Measurements from ENCODE around the gene POP7.
A peak's percentile ranks its signal among the peaks of the same experiment; 100 is the strongest.
"Not testable (repeated sequence)": the region's sequence is repeated elsewhere in the genome, so short reads cannot be mapped to it uniquely, and the experiment has no call there.

POP7 gene

DNA sequence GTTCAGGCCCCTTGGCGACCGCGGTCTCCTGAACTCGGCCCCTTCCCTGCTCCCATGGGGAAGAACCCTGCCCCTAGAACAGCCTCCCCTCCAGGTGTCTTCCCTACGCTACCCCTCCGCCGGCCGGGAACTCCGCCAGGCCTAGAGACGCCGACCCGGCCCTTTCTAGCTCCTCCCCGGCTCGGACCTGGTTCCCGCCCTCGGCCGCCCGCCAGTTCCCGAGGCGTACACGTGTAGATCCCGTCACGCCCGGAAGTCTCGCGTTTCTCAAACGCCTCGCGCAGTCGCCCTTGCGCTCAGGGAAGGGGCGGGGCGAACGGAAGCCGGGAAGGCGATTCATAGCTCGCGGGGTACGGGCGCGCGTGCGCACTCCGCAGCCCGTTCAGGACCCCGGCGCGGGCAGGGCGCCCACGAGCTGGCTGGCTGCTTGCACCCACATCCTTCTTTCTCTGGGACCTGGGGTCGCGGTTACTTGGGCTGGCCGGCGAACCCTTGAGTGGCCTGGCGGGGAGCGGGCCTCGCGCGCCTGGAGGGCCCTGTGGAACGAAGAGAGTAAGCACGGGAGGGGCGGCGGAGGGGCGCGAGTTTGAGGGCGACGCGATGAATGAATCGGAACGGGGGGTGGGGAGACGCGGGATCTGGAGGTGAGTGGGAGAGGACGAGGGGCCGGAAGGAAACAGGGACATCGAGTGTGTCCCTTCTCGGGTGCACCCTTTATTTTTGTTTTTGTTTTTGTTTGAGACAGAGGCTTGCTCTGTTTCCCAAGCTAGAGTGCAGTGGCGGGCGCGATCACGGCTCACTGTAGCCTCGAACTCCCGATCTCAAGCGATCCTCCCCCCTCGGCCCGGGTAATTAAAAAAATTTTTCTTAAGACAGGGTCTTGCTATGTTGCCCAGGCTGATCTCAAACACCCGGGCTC lies at the start of gene POP7:
Gene POP7, plus strand, starts transcription at position 369 of the 919 bp plus-strand sequence. CDS start 710 bp downstream, outside the sequence.
- DNase-seq = peak; percentile 97

DNA sequence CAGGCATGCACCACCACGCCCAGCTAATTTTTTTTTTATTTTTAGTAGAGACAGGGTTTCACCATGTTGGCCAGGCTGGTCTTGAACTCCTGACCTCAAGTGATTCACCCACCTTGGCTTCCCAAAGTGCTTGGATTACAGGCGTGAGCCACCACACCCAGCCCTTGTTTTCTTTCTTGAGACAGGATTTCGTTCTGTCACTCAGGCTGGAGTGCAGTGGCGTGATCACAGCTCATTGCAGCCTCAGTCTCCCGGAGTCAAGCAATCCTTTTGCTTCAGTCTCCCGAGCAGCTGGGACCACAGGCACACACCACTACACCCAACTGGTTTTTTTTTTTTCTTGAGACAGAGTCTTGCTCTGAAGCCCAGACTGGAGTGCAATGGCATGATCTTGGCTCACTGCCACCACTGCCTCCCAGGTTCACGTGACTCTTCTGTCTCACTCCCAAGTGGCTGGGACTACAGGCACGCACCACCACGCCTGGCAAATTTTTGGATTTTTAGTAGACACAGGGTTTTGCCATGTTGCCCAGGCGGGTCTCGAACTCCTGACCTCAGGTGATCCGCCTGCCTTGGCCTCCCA lies 43.6 kb upstream of the POP7 start:
- DNase-seq = not testable (repeated sequence)

DNA sequence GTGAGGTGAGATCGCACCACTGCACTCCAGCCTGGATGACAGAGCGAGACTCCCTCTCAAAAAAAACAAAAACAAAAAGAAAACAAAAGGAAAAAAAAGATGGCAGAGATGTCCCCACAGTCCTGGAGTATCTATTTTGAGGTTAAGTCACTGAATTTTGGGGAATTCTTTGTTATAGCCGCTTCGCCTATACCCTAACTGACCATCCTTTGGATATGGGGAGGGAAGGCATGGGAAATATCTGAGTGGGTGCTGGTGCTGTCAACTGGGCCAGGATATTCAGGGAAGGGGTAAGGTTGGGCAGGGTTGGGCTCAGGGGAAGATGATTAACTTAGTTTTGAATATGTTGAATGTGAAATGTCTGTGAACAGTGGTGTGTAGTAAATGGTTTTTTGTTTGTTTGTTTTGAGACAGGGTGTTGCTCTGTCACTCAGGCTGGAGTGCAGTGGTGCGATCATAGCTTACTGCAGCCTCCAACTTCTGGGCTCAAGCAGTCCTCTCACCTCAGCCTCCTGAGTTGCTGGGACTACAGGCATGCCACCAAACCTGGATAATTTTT lies 40.7 kb upstream of the POP7 start:
- no peak for DNase-seq

DNA sequence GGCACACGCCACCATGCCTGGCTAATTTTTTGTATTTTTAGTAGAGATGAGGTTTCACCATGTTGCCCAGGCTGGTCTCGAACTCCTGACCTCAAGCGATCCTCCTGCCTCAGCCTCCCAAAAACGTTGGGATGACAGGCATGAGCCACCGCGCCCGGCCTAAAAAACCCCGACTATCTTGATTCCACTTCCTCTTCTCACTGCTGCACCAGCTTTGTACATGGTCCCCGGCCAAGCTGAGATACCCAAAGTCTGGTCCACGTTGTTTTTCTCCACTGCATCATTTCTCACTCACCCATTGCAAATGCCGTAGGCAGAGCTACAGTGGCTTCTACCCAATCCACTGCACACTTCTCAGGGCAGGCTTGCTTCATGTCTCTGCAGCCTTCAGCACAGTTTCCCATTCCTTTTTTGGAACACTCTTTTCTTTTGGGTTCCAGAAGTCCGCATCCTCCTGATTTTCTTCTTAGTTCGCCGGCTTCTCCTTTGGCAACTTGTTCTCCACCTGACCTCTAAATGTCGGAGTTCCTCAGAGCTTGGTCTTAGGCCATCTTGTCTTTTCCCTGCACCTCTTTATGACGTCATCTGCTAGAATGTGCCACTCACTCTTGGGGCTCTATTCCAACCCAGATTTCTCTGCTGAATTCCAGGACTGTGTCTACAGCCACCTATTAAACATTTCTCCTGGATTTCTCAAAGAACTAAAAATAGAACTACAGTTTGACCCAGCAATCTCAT lies 38.4 kb upstream of the POP7 start:
- no peak for DNase-seq

DNA sequence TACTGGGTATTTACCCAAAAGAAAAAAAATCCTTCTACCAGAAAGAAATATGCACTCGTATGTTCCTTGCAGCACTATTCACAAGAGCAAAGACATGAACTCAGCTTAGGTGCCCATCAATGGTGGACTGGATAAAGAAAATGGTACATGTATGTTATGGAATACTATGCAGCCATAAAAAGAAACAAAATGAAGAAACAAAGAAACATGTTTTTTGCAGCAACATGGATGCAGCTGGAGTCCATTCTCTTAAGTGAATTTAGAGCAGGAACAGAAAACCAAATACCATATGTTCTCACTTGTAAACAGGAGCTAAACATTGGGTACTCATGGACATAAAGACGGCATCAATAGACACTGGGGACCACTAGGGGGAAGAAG lies 37.9 kb upstream of the POP7 start:
- no peak for DNase-seq

DNA sequence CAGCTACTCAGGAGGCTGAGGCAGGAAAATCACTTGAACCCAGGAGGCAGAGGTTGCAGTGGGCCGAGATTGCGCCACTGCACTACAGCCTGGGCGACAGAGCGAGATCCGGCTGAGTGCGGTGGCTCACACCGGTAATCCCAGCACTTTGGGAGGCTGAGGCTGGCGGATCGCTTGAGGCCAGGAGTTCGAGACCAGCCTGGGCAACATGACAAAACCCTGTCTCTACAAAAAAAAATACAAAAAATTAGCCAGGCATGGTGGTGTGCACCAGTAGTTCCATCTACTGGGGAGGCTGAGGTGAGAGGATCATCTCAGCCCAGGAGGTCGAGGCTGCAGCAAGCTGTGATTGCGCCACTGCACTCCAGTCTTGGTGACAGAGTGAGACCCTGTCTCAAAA lies 36.8 kb upstream of the POP7 start:
- not testable (repeated sequence) for DNase-seq

DNA sequence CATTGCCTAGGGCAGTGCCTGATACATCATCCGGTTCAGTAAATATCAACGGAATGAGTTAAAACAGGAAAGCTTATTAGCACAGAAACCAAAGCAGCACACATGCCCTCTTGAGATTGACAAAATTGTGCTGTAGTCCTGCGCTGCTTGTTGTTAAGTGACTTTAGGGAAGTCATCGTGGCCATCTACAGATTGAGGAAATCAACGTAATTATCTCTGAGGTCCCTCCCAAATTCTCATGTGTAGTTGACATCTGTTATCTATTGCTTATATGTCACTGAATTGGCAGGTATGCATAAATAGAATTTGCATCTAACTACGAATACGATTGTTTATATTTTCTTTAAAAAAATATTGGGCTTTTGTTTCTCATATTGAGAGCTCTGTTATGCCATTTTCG lies 35.8 kb upstream of the POP7 start:
- no peak for DNase-seq

DNA sequence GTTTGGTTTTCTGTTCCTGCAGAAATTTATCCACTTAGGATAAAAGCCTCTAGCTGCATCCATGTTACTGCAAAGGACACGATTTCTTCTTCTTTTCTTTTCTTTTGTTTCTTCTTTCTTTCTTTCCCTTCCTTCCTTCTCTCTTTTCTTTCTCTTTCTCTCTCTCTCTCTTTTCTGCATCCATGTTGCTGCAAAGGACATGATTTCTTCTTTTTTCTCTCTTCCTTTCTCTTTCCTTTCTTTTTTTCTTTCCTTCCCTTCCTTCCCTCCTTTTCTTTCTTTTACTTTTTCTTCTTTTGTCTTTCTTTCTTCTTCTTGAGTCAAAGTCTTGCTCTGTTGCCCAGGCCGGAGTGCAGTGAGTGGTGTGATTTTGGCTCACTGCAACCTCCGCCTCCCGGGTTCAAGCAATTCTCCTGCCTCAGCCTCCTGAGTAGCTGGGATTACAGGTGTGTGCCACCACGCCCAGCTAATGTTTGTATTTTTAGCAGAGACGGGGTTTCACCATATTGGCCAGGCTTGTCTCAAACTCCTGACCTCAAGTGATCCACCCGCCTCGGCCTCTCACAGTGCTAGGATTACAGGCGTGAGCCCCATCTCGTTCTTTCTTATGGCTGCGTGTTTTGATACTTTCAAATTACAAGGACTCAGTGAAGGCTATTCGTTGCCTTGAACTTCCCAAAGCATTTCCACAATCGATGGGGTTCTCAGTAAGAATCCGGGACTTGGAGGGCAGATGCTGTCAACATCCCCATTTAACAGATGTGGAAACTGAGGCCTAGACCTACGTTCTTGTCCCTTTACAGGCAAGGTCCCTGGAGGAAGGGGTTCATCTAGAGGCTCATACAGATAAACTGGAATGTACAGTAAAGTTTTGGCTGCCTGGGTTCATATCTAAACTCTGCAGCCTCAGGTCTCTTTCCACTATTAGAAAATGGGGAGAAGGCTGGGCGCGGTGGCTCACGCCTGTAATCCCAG lies 34.3 kb upstream of the POP7 start:
- DNase-seq = no peak

DNA sequence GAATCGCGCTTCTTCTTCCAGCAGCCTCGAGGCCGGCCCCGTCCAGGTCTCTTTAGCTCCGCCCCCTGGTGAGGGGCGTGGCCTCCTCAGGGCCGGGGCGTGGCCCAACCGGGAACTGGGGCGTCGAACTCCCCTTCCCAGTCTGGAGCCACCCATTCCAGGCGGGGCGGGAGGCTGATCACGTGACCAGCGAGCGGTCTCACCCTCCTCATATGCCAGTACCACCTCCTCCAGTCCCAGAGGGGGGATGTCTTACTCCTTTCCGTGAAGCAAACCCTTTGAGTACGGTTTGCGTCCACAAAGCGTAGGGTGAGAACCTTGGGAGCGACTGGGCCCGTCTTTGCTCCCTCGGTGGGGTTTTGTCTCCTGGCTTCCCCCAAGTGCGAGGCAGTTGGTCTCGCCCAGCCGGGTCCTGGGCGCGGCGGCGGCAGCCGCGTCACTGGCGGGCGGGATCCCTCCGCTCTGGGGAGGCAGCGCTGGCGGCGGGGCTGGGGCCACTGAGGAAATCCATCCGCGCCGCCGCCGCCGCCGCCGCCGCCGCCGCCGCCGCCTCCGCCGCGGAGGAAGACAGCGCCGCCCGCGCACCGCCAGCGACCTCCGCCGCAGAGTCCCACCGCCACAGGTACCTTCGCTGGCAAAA lies 32.5 kb upstream of the POP7 start, which contains the start of gene GNB2:
Gene GNB2, plus strand, starts transcription at position 439 of the 640 bp plus-strand sequence. CDS start 2,526 bp downstream, outside the sequence.
- peak; percentile 96 for DNase-seq

DNA sequence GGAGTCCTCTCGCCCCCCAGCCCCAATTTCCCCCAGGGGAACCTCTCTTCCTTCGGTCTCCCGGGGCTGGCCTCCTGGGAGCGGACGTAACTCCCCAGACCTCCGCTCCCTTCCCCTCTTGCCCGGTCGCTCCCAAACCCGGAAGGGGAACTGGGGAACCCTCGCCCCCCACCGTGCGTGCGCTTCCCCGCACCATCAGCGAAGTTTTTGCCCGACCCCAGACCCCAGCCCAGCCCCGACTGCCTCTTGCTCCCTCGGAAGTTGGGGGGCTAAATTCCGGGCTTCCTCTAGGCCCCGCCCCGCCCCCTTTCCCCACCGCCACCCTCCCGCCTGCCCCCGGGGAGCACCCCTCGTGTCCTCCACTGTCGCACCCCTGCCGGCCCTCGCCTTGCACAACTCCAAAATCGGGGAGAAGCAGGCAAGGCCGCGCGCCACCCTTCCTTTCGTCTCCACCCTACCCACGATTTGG lies 31.9 kb upstream of the POP7 start:
- DNase-seq = no peak

DNA sequence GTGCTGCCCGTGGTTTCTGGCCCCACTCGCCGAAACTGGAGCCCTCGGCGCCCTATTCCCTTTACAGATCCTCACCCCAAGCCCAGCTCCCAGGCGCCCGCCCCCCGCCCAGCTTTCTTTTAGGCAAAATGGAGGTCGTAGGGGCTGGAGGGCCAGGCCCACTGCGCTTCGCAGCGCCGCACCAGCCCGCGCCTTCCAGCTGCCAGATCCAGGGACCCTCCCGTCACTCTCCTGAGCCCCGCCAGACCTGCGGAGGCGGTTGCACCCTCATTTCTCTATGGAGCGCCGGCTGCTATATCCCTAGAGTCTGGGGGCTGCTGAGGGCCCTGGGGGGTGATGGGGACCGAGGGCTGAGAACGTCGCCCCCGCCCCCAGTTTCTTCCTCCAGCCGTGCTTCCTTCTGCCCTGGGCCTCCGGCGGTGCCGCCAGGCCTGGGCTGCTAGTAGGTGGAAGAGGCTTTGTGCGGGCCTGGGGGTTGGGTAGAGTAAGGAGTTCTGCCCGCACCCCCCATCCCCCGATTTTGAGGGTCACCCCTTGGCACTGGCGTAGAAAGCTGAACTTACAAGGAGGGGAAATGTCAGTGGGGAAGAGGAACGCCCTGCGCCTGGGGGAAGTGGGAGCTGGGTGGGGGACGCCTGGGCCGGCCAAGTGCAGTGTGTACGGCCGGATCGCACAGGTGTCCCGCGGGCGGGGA lies 31.4 kb upstream of the POP7 start:
- DNase-seq = no peak

DNA sequence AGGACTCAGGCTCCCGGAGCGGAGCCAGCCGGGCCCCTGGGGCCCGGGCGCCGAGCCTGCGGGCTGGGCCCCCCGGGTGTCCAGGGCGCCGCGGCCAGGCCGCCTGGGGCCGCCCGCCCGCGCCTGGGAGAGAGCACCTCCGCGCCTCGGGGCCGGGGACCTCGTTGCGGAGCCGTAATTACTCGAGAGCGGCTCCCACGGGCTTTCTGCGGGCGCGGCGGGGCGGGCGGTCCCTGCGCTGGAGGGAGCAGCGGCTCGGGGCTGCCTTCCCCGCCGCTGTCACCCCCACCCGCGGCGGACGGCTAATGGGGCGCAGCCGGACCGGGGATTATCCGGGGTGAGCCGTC lies 30.8 kb upstream of the POP7 start:
- DNase-seq = no peak

DNA sequence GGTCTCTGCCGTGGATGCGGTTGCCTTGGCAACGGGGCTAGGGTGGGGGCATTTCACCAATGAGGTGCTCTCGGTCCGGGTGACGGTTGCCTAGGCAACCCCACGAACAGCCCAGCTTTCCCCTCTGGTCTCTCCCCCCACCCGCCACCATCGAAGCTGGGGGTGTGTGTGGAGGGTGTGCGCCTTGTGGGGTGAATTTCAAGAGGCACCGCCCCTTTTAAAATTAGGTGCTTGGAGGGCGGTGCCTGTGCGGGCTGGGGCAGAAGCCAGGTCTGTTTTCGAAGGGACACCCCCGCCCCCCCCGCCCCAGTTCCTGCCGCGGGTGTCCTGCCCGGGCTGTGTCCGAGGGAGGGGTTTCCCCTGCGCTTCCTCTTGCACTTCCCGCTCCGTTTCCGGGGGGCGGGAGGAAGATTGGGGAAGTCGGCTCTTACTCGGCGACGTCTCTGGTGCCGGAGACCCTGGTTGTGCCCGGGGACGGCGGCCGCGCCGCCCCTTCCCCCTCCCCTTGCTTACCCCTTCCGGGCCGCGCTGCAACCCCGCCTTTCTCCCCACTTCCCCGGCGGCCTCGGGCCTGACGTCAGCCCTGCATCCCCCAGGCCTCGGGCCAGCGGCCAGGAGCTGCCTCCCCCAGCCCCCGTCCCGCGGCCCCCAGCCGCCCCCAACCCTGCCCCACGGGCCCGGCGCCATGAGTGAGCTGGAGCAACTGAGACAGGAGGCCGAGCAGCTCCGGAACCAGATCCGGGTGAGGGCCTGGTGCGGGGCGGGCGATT lies 30.2 kb upstream of the POP7 start:
- DNase-seq = peak; percentile 74

DNA sequence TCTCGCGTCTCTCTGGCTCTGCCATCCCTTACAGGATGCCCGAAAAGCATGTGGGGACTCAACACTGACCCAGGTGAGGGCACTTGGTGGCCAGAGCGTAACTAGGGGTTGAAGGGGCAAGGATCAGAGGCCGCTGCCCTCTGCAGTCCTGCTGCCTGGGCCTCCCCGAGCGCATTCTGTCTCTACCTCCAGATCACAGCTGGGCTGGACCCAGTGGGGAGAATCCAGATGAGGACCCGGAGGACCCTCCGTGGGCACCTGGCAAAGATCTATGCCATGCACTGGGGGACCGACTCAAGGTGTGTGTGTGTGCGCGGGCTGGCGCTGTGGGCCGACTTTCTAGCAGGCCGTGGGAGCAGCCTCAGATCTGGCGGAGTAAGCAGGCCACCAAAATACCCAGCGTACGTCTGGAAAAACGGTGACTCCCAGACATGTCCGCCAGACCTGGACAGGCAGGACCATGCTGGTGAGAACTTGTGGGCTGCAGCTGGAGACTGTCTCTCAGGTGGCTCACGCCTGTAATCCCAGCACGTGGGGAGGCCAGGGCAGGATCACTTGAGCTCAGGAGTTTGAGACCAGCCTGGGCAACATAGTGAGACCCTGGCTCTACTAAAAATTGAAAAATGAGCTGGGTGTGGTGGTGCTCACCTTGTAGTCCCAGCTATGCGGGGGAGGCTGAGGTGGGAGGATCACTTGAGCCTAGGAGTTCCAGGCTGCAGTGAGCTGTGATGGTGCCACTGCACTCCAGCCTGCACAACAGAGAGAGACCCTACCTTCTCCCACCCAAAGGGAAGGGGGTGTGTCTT lies 29.2 kb upstream of the POP7 start:
- DNase-seq = no peak

DNA sequence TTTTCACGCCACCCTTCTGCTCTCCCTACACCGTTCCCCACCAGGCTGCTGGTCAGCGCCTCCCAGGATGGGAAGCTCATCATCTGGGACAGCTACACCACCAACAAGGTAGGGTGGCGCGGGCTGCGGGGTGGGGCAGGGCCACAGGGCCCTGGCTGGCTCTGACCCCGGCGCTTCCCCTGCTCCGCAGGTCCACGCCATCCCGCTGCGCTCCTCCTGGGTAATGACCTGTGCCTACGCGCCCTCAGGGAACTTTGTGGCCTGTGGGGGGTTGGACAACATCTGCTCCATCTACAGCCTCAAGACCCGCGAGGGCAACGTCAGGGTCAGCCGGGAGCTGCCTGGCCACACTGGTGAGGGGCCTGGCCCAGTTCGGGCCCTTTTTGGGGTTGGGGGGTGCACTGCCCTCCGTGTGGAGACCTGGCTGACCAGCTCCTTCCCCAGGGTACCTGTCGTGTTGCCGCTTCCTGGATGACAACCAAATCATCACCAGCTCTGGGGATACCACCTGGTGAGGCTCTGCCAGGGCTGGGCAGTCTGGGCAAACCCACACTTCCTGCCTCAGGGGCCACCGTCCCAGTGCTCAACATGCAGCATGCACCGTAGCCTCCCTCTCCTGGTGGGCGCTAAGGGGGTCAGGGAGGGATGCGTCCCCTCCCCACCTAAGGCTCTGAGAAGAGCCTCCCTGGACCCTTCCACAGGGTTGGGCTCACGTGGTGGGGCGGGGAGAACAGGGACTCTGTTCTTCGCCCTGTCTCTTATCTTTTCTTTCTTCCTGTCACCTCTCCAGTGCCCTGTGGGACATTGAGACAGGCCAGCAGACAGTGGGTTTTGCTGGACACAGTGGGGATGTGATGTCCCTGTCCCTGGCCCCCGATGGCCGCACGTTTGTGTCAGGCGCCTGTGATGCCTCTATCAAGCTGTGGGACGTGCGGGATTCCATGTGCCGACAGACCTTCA lies 28.3 kb upstream of the POP7 start:
- DNase-seq = no peak

DNA sequence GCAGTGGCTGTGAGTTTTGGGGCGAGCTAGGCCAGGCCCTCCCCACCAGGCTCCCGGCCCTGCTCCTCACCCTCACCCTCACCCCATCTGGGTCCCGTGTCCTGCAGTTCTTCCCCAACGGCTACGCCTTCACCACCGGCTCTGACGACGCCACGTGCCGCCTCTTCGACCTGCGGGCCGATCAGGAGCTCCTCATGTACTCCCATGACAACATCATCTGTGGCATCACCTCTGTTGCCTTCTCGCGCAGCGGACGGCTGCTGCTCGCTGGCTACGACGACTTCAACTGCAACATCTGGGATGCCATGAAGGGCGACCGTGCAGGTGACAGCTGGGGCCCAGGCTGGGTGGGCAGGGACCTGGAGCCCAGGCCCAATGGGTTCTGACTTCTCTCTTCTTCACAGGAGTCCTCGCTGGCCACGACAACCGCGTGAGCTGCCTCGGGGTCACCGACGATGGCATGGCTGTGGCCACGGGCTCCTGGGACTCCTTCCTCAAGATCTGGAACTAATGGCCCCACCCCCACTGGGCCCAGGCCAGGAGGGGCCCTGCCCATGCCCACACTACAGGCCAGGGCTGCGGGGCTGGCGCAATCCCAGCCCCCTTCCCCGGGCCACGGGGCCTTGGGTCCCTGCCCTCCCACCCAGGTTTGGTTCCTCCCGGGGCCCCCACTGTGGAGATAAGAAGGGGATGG lies 27.5 kb upstream of the POP7 start:
- DNase-seq = no peak

Measured in NCI-H1436 (cell line).